ENCODE results near the gene KIAA1217.

GRCh38 chr10:24462889-24463552 lies 254.1 kb downstream of the KIAA1217 start:
- TF ChIP-seq CTCF (IDR thresholded peaks at IDR 0.05) (peak in 1 of 3 experiments; percentile 13), POLR2A (IDR thresholded peaks at IDR 0.05) (no peak)
